MM.1S (cell line): Measurements from ENCODE around the gene NET1.

Source experiments
- CTCF ChIP-seq: fragments of 300-600 bp; sonication (generic); IDR thresholded peaks from 2 replicates; pipeline ENCODE4 v1.5.1; 2016; ENCODE audit warnings: antibody characterized with exemption, low read length, mixed read lengths
- EZH2 ChIP-seq: fragments of 300-600 bp; sonication (generic); optimal IDR thresholded peaks from 2 replicates; pipeline ENCODE3; 2017; ENCODE audit warnings: low read depth, mild to moderate bottlenecking, antibody characterized with exemption, low read length, mixed read lengths
- EZH2phosphoT487 ChIP-seq: fragments of 300-600 bp; sonication (generic); IDR thresholded peaks from 2 replicates; pipeline ENCODE4 v1.6.1; 2018; ENCODE audit warnings: antibody characterized with exemption, low read length

- TF ChIP-seq EZH2 (no peak), CTCF (no peak), EZH2phosphoT487 (no peak)
Measured at GRCh38 chr10:5443429-5443828, 31.1 kb downstream of the NET1 start.
